ENCODE results near the gene MTA1. TPM values are rescaled to one million over a fixed set of nuclear protein-coding genes. Genes with fewer than 3 reads are reported as not detected.

MTA1 gene
- total and polyA plus RNA-seq, 2 donors (not counting 1 experiment from before 2014, with no cell fraction given): 137 to 147 TPM

DNA sequence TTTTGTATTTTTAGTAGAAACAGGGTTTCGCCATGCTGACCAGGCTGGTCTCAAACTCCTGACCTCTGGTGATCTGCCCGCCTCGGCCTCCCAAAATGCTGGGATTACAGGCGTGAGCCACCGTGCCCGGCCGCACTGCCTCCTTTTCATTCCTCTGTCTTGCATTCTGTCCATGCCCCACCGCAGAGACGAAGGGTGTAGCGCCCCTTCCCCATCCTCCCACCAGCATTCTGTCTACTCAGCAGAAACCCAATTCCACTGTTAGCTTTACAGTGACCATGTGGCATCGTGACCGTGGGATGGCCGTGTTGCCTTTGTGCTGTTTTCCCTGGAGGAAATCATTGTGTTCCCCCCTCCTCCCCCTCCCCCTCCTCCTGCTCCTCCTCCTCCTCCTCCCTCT lies 11.0 kb upstream of the MTA1 start:
- intact Hi-C loops (cut with micrococcal nuclease): no loop called here
- H3K36me3 ChIP-seq (replicated peaks in 1 of 2; ENCODE audit: control extremely low read depth in 1 of 2, control insufficient read depth in 1 of 2, extremely low read depth in 1 of 2, insufficient read depth in 2 of 2, low read length in 1 of 2): no peaks in the 10 kb centered on the region
- DNase-seq (no peak), ATAC-seq (ENCODE audit: low read depth) (no peak)
- WGBS (ENCODE audit: insufficient coverage): 98% methylated on average over 13 of the region's 13 CpGs
- POLR2A ChIA-PET: interaction anchor here (0.5 to 0.7 kb wide), 3 partner anchors 19 to 354 kb away, joined by 3 to 5 read pairs (median 5); no protein-coding TSS in a partner anchor
- Mint-ChIP-seq H3K4me1 (peaks cover 26% of the 10 kb centered on the region), H3K27ac (no peak overlapping the region), H3K9me3 (ENCODE audit: insufficient read depth) (no peaks in the 10 kb centered on the region), H3K4me3 (no peak overlapping the region), H3K27me3 (peaks cover 9% of the 10 kb centered on the region)
- TF ChIP-seq, protein P1, sequence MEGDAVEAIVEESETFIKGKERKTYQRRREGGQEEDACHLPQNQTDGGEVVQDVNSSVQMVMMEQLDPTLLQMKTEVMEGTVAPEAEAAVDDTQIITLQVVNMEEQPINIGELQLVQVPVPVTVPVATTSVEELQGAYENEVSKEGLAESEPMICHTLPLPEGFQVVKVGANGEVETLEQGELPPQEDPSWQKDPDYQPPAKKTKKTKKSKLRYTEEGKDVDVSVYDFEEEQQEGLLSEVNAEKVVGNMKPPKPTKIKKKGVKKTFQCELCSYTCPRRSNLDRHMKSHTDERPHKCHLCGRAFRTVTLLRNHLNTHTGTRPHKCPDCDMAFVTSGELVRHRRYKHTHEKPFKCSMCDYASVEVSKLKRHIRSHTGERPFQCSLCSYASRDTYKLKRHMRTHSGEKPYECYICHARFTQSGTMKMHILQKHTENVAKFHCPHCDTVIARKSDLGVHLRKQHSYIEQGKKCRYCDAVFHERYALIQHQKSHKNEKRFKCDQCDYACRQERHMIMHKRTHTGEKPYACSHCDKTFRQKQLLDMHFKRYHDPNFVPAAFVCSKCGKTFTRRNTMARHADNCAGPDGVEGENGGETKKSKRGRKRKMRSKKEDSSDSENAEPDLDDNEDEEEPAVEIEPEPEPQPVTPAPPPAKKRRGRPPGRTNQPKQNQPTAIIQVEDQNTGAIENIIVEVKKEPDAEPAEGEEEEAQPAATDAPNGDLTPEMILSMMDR (IDR thresholded peaks at IDR 0.05): no peak
- TF ChIP-seq EZH2 (IDR thresholded peaks at IDR 0.05; ENCODE audit: borderline replicate concordance, insufficient read depth, low read depth, low read length, poor library complexity, severe bottlenecking): no peak
- H3K4me1 ChIP-seq (ENCODE audit: control insufficient read depth in 2 of 2, insufficient read depth in 2 of 2, low read length in 2 of 2): peaks cover 22 to 25% of the 10 kb centered on the region in 2 donors
- no peak overlapping the region for H3K27ac ChIP-seq (ENCODE audit: low read length in 2 of 2)
- no peak overlapping the region for H3K4me2 ChIP-seq (replicated peaks; ENCODE audit: low read depth, low read length, poor library complexity, severe bottlenecking)
- H4K20me1 ChIP-seq (ENCODE audit: control insufficient read depth, insufficient read depth, low read length, poor library complexity, severe bottlenecking): peaks cover 6% of the 10 kb centered on the region
- peaks cover 0 to 7% (median 0%) of the 10 kb centered on the region in 3 donors for H3K9me3 ChIP-seq (ENCODE audit: control extremely low read depth in 1 of 3, control insufficient read depth in 2 of 3, insufficient read depth in 1 of 3, low read length in 2 of 3)
- H3K27me3 ChIP-seq (replicated peaks in 1 of 4; ENCODE audit: control extremely low read depth in 1 of 4, control insufficient read depth in 3 of 4, insufficient read depth in 4 of 4, low read length in 3 of 4): peaks cover 0 to 21% (median 10%) of the 10 kb centered on the region in 4 experiments
- no peak overlapping the region for H3K9ac ChIP-seq (ENCODE audit: low read length)
- H3K4me3 ChIP-seq (ENCODE audit: control extremely low read depth in 1 of 5, extremely low read depth in 1 of 5, insufficient read depth in 1 of 5, low read depth in 2 of 5, low read length in 4 of 5): no peak overlapping the region
- CTCF ChIA-PET: no interaction called here
- no peak overlapping the region for H2AFZ ChIP-seq (ENCODE audit: insufficient read depth, low read depth, low read length, poor library complexity, severe bottlenecking)
- H3K79me2 ChIP-seq (ENCODE audit: control insufficient read depth, insufficient read depth, low read length): no peaks in the 10 kb centered on the region

DNA sequence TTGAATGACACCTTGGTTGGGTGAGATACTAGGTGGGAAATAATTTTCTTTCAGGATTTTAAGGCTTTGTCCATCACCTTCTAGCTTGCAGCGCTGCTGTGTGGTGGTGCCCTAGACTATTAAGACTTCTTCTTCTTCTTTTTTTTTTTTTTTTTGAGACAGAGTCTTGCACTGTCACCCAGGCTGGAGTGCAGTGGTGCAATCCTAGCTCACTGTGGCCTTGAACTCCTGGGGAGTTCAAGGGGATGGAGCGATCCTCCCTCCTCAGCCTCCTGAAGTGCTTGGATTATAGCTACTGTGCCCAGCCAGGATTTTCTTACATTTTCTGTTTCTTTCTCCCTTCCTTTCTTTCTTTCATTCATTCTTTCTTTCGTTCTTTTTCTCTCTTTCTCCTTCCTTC lies 10.3 kb upstream of the MTA1 start:
- Histone ChIP-seq H3K4me2 (replicated peaks; ENCODE audit: low read depth, low read length, poor library complexity, severe bottlenecking) (no peak overlapping the region), H4K20me1 (ENCODE audit: control insufficient read depth, insufficient read depth, low read length, poor library complexity, severe bottlenecking) (peaks cover 6% of the 10 kb centered on the region), H3K79me2 (ENCODE audit: control insufficient read depth, insufficient read depth, low read length) (no peaks in the 10 kb centered on the region), H2AFZ (ENCODE audit: insufficient read depth, low read depth, low read length, poor library complexity, severe bottlenecking) (no peak overlapping the region), H3K27me3 (replicated peaks in 1 of 4; ENCODE audit: control extremely low read depth in 1 of 4, control insufficient read depth in 3 of 4, insufficient read depth in 4 of 4, low read length in 3 of 4) (peaks cover 0 to 27% (median 12%) of the 10 kb centered on the region in 4 experiments), H3K4me3 (ENCODE audit: control extremely low read depth in 1 of 5, extremely low read depth in 1 of 5, insufficient read depth in 1 of 5, low read depth in 2 of 5, low read length in 4 of 5) (no peak overlapping the region), H3K9ac (ENCODE audit: low read length) (no peak overlapping the region), H3K36me3 (replicated peaks in 1 of 2; ENCODE audit: control extremely low read depth in 1 of 2, control insufficient read depth in 1 of 2, extremely low read depth in 1 of 2, insufficient read depth in 2 of 2, low read length in 1 of 2) (no peaks in the 10 kb centered on the region), H3K9me3 (ENCODE audit: control extremely low read depth in 1 of 3, control insufficient read depth in 2 of 3, insufficient read depth in 1 of 3, low read length in 2 of 3) (peaks cover 0 to 7% (median 0%) of the 10 kb centered on the region in 3 donors), H3K27ac (ENCODE audit: low read length in 2 of 2) (no peak overlapping the region), H3K4me1 (ENCODE audit: control insufficient read depth in 2 of 2, insufficient read depth in 2 of 2, low read length in 2 of 2) (peaks cover 20 to 23% of the 10 kb centered on the region in 2 donors)
- Mint-ChIP-seq H3K27me3 (peaks cover 11% of the 10 kb centered on the region), H3K4me3 (no peak overlapping the region), H3K4me1 (peaks cover 21% of the 10 kb centered on the region), H3K27ac (no peak overlapping the region), H3K9me3 (ENCODE audit: insufficient read depth) (no peaks in the 10 kb centered on the region)
- POLR2A ChIA-PET: interaction anchor here (0.7 kb wide), 1 partner anchor 355 kb away, joined by 5 read pairs; no protein-coding TSS in a partner anchor
- TF ChIP-seq, protein P1 (IDR thresholded peaks at IDR 0.05): no peak
- TF ChIP-seq EZH2 (IDR thresholded peaks at IDR 0.05; ENCODE audit: borderline replicate concordance, insufficient read depth, low read depth, low read length, poor library complexity, severe bottlenecking): no peak
- CTCF ChIA-PET: interaction anchor here (0.7 kb wide), 1 partner anchor 761 kb away, joined by 3 read pairs; no protein-coding TSS in a partner anchor
- no peak for ATAC-seq (ENCODE audit: low read depth)
- 100% methylated on average over 2 of the region's 3 CpGs for WGBS (ENCODE audit: insufficient coverage)
- intact Hi-C loops (cut with micrococcal nuclease): no loop called here
- DNase-seq: no peak
